Stomach (tissue), 4 donors: Measurements from ENCODE around the gene TIAL1.

Experiments used
- CTCF ChIP-seq, 7 experiments: fragments of 450-650 bp in 4 of 7; fragments of 200-600 bp in 3 of 7; sonication (generic) in 3 of 7; IDR thresholded peaks; one replicate each; pipeline ENCODE4 v1.5.1; 2016 to 2019; ENCODE audit warnings: antibody characterized with exemption in 7 of 7, control low read depth in 2 of 7, mild to moderate bottlenecking in 1 of 7
- EP300 ChIP-seq: sonication (generic); formaldehyde crosslinking; IDR thresholded peaks from one replicate; pipeline ENCODE4 v1.6.1; 2017; ENCODE audit warnings: antibody characterized with exemption
- POLR2A ChIP-seq, 4 donors: fragments of 450-650 bp; IDR thresholded peaks; one replicate each; pipeline ENCODE4 v1.6.1; 2016; ENCODE audit warnings: antibody characterized with exemption in 4 of 4, control low read depth in 2 of 4, mild to moderate bottlenecking in 1 of 4, moderate library complexity in 1 of 4
- POLR2AphosphoS5 ChIP-seq, 3 donors: sonication (generic); formaldehyde crosslinking; IDR thresholded peaks; one replicate each; pipeline ENCODE4 v1.6.1; 2016; ENCODE audit warnings: antibody characterized with exemption in 3 of 3

- no peak for TF ChIP-seq POLR2A (IDR thresholded peaks at IDR 0.05)
- no peak for TF ChIP-seq POLR2AphosphoS5 (IDR thresholded peaks at IDR 0.05)
- TF ChIP-seq CTCF (IDR thresholded peaks at IDR 0.05), result no peak
- no peak for TF ChIP-seq EP300
Observed at GRCh38 chr10:119633538-119634218, 36.9 kb upstream of the TIAL1 start.
